DND-41 (cell line): ENCODE results near the gene TLCD3B.

Experiments used
- CTCF ChIP-seq: IDR thresholded peaks from 2 replicates; pipeline ENCODE4 v1.5.1; 2012; ENCODE audit warnings: borderline replicate concordance, low read length, moderate library complexity, mild to moderate bottlenecking; ENCODE audit not compliant: poor library complexity, severe bottlenecking; ENCODE audit errors: extremely low read depth
- EZH2 ChIP-seq: IDR thresholded peaks from 3 replicates; pipeline ENCODE4 v1.6.1; 2012; ENCODE audit warnings: borderline replicate concordance, low read depth, mild to moderate bottlenecking, moderate library complexity, low read length, inconsistent platforms; ENCODE audit not compliant: severe bottlenecking

GRCh38 chr16:30002614-30003346 lies 28.3 kb downstream of the TLCD3B start:
- no peak for TF ChIP-seq CTCF
- no peak for TF ChIP-seq EZH2
